ENCODE results near the gene DDOST. TPM values are rescaled to one million over a fixed set of nuclear protein-coding genes. Genes with fewer than 3 reads are reported as not detected.

DDOST gene
- total RNA-seq, 1 donor from 2014 or later: 104 TPM

Other genes with a start within 250 kb of the DDOST start
- gene CAMK2N1, start 175.2 kb downstream of the DDOST start, total RNA-seq: 27.4 TPM
- gene MUL1, start 153.2 kb downstream of the DDOST start, total RNA-seq: 16.9 TPM
- gene FAM43B, start 108.8 kb downstream of the DDOST start, total RNA-seq: 0.35 TPM
- 29.7 TPM for gene CDA, start 72.3 kb downstream of the DDOST start, total RNA-seq
- 90.5 TPM for gene PINK1, start 27.9 kb downstream of the DDOST start, total RNA-seq
- gene KIF17, start 56.6 kb upstream of the DDOST start, total RNA-seq: 1.5 TPM
- gene SH2D5, start 71.3 kb upstream of the DDOST start, total RNA-seq: 0.30 TPM
- 71.9 TPM for gene HP1BP3, start 125.9 kb upstream of the DDOST start, total RNA-seq